DND-41 (cell line): ENCODE results near the gene TXNDC17.

Experiments
- CTCF ChIP-seq: IDR thresholded peaks from 2 replicates; pipeline ENCODE4 v1.5.1; 2012; ENCODE audit warnings: borderline replicate concordance, low read length, moderate library complexity, mild to moderate bottlenecking; ENCODE audit not compliant: poor library complexity, severe bottlenecking; ENCODE audit errors: extremely low read depth
- EZH2 ChIP-seq: IDR thresholded peaks from 3 replicates; pipeline ENCODE4 v1.6.1; 2012; ENCODE audit warnings: borderline replicate concordance, low read depth, mild to moderate bottlenecking, moderate library complexity, low read length, inconsistent platforms; ENCODE audit not compliant: severe bottlenecking

GRCh38 chr17:6603744-6604325 lies 37.0 kb upstream of the TXNDC17 start:
- TF ChIP-seq CTCF, result no peak
- no peak for TF ChIP-seq EZH2
